ENCODE measurements around the gene ASIC2.

The ASIC2 gene

GRCh38 chr17:33292981-33293867, at the start of gene ASIC2:
TSS of gene ASIC2 (minus strand) at chr17:33293295.
- H3K27ac ChIP-seq, result peak within 1 kb of the TSS; percentile 30
- TF ChIP-seq CTCF (conservative IDR thresholded peaks at IDR 0.05), result peak; percentile 80

- no peak overlapping the region for H3K27ac ChIP-seq
- TF ChIP-seq CTCF (conservative IDR thresholded peaks at IDR 0.05), result no peak
These were observed 48.9 kb upstream of the ASIC2 start for GRCh38 chr17:33342025-33342424.

GRCh38 chr17:33338242-33338641, 45.1 kb upstream of the ASIC2 start:
- H3K27ac ChIP-seq, result no peak overlapping the region
- TF ChIP-seq CTCF (conservative IDR thresholded peaks at IDR 0.05), result no peak

- TF ChIP-seq CTCF (conservative IDR thresholded peaks at IDR 0.05), result no peak; the same call in 1 of the 2 replicates
- no peak overlapping the region for H3K27ac ChIP-seq
These were observed 42.5 kb upstream of the ASIC2 start for GRCh38 chr17:33335491-33336173.

GRCh38 chr17:33334703-33335102, 41.6 kb upstream of the ASIC2 start:
- no peak overlapping the region for H3K27ac ChIP-seq
- TF ChIP-seq CTCF (conservative IDR thresholded peaks at IDR 0.05), result no peak

- TF ChIP-seq CTCF (conservative IDR thresholded peaks at IDR 0.05), result peak; percentile 52
These were observed 37.8 kb upstream of the ASIC2 start for GRCh38 chr17:33330877-33331276.

GRCh38 chr17:33328129-33328528, 35.0 kb upstream of the ASIC2 start:
- TF ChIP-seq CTCF (conservative IDR thresholded peaks at IDR 0.05), result no peak

More at GRCh38 chr17:33330877-33331276, 37.8 kb upstream of the ASIC2 start:
- H3K27ac ChIP-seq, result no peak overlapping the region

More at GRCh38 chr17:33328129-33328528, 35.0 kb upstream of the ASIC2 start:
- no peak overlapping the region for H3K27ac ChIP-seq
